ENCODE data around the gene MAP3K19.
"Not testable (repeated sequence)": the region's sequence is repeated elsewhere in the genome, so short reads cannot be mapped to it uniquely, and the experiment has no call there.

MAP3K19 gene, protein sequence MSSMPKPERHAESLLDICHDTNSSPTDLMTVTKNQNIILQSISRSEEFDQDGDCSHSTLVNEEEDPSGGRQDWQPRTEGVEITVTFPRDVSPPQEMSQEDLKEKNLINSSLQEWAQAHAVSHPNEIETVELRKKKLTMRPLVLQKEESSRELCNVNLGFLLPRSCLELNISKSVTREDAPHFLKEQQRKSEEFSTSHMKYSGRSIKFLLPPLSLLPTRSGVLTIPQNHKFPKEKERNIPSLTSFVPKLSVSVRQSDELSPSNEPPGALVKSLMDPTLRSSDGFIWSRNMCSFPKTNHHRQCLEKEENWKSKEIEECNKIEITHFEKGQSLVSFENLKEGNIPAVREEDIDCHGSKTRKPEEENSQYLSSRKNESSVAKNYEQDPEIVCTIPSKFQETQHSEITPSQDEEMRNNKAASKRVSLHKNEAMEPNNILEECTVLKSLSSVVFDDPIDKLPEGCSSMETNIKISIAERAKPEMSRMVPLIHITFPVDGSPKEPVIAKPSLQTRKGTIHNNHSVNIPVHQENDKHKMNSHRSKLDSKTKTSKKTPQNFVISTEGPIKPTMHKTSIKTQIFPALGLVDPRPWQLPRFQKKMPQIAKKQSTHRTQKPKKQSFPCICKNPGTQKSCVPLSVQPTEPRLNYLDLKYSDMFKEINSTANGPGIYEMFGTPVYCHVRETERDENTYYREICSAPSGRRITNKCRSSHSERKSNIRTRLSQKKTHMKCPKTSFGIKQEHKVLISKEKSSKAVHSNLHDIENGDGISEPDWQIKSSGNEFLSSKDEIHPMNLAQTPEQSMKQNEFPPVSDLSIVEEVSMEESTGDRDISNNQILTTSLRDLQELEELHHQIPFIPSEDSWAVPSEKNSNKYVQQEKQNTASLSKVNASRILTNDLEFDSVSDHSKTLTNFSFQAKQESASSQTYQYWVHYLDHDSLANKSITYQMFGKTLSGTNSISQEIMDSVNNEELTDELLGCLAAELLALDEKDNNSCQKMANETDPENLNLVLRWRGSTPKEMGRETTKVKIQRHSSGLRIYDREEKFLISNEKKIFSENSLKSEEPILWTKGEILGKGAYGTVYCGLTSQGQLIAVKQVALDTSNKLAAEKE (N-terminal part only)

DNA sequence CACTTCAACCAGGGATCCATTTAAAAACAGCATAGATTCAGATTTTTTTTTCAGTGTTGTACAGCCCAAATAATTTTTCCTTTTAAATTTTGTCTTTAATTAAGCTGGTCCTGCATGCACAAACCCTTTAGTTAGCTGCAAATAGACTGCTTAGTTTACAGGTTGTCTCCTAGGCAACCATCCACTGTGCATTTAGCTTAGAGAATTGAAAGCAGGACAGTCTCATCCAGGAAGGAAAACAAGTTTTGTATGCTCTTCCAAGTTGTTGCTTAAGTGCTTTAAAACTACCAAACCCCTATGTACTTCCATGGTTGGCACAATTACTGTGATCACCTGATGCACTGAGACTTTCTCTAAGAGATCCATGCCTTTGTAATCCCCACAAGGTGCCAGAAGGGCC lies at the start of gene MAP3K19:
TSS of gene MAP3K19 (minus strand) at position 148 of the 400 bp plus-strand sequence. CDS start 22,800 bp downstream, outside the sequence.
- DNase-seq, result no peak

DNA sequence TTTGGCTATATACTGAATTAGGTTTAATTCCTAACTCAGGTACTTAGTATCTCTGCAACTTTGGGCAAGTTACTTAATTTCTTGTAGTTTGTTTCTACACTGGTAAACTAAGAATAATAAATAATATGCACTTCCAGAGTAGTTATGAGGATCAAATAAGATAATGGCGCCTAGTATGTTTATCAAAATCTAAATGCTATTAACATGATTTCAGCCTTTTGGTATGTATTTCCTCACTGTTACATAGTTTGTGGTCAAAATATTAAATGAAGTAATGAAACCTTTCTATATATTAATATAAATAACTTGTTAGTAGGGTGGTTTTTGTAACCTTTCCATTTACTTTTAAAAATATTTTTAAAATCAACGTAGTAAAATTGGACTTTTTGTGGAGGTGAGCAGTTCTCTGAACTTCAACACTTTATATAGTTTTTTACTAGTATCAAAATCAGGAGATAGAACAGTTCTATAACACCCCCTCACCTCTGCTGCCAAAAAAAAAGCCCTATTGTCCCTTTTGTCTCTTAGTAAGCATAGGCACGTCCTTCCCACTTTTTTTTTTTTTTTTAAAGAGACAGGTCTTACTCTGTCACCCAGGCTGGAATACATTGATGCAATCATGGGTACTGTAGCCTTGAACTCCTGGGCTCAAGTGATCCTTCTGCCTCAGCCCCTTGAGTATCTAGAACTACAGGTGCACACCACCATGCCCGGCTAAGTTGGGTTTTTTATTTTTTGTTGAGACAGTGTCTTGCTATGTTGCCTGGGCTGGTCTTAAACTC lies 49.6 kb upstream of the MAP3K19 start:
- no peak for DNase-seq

DNA sequence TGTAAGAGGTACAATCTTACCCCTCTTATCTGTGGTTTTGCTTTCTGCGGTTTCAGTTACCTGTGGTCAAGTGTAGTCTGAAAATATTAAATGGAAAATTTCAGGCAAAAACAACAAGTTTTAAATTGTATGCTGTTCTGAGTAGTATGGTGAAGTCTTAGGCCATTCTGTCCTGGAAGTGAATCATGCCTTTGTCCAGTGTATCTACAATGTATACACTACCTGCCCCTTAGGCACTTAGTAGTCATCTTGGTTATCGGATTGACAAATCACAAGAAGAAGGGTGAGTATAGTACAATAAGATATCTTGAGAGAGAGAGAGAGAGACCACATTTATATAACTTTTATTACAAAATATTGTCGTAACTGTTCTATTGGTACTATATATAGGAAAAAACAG lies 48.3 kb upstream of the MAP3K19 start:
- DNase-seq, result no peak

DNA sequence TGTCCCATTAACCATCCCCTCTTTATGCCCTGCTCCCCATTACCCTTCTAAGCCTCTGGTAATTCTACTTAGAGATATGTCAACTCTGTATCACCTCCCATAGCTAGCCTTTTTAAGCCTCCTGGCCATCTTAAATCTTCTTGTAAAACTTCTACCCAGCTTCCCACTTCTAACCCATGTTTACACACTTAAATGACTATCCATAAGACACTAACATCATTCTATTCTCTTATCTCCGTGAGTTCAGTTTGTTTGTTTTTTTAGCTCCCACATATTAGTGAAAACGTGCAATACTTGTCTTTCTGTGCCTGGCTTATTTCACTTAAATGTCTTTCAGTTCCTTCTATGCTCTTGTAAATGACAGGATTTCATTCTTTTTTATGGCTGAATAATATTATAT lies 47.3 kb upstream of the MAP3K19 start:
- no peak for DNase-seq

DNA sequence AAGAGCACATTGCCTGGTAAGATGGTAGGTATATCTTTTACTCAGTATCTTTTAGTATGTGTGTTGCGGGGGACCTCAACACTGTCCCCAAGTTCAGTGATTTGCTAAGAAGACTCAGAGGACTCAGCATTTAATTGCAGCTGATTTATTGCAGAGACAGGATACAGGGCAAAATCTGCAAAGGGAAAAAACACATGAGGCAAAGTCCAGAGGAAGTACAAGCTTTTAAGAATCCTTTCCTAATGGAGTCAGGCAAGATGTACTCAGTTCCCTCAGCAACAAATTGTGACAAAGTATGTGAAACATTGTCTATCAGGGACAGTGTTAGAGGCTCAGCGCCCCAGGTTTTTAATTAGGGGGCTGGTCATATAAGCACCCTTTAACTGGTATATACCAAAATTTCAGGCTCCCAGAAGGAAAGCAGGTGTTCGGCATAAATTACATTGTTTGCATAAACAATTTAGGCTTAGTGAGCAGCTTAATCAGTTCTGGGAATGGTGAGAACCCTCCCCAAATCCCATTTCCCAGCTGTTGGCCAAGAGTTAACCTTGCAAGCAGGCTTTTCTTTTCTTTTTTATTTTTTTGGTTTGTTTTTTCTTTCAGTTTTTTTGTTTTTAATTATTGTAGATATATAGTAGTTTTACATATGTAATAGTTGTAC lies 46.6 kb upstream of the MAP3K19 start:
- no peak for DNase-seq

DNA sequence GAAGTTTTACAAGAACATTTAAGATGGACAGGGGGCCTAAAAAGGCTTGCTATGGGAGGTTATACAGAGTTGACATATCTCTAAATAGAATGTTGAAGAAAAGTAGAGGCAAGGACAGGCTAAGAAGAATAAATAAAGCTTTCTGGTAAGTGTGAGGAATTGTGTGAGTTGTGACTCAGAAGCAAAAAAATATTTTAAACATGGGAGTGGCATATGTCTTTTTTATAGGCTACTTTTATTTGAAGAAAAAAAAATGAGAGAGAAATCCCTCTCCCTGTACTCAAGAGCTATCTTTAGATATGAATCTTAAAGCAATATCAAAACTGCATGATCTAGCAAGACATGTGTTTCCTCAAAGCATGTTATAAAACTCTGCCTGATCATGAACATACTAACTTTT lies 45.9 kb upstream of the MAP3K19 start:
- no peak for DNase-seq

DNA sequence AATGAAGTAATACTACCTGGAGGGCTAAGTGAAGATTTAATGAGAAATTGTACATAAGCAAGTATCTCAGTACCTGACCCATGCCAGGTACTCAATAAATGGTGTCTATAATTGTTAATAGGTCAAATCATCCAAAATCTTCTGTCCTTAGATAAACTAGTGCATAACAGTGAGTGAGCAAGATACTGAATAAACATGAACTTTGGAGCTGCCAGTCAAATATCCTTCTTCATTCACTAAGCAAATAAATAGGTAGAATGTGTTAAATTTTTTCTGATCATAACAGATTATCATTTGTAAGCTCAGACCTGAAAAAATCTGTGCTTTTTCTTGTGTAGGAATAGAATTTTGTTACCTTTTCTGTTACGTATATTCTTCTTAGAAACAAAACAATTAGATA lies 44.4 kb upstream of the MAP3K19 start:
- DNase-seq, result no peak

DNA sequence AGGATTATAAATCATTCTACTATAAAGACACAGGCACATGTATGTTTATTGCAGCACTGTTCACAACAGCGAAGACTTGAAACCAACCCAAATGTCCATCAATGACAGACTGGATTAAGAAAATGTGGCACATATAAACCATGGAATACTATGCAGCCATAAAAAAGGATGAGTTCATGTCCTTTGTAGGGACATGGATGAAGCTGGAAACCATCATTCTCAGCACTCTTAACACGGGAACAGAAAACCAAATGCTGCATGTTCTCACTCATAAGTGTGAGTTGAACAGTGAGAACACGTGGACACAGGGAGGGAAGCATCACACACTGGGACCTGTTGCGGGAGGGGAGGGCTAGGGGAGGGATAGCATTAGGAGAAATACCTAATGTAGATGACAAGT lies 42.4 kb upstream of the MAP3K19 start:
- DNase-seq, result not testable (repeated sequence)

DNA sequence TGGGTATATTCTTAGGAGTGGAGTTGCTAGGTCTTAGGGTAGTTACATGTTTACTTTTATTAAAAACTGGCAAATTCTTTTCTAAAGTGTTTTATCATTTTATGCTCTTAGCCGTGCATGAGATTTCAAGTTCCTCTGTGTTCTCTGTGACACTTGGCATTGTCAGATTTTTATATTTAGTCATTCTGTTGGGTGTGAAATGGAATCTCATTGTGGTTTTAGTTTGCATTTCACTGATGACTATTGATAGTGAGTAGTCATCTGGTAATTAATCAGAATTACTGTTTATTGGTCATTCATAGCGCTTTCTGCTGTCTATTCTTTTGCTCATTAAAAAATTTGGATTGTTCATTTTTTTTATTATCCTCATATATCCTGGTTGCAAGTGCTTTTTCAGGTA lies 39.0 kb upstream of the MAP3K19 start:
- no peak for DNase-seq

DNA sequence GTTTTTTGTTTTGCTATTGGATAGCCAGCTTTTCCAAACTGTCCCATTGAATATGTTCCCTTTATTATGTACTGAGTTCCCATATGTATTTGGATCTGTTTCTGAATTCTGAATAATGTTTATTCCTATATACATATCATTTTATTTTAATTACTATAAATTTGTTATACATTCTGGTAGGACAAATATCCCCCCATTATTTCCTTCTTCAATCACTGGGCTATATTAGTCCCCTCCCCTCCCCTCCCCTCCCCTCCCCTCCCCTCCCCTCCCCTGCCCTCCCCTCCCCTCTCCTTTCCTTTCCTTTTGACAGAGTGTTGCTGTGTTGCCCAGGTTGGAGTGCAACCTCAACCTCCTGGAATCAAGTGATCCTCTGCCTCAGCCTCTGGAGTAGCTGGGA lies 31.2 kb upstream of the MAP3K19 start:
- DNase-seq, result no peak

DNA sequence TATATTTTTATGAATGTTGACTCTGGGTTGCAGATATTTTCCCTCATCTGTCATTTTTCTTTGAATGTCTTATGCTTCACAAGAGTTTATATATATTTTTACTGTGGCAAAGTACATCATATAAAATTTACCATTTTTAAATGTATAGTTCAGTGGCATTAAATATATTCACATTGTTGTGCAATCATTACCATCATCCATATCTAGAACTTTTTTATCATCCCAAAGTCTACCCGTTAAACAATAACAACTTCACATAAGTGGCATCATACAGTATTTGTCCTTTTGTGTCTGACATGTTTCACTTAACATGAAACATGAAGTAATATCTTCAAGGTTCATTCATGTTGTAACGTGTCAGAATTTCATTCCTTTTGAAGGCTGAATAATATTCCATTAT lies 29.3 kb upstream of the MAP3K19 start:
- DNase-seq, result no peak

DNA sequence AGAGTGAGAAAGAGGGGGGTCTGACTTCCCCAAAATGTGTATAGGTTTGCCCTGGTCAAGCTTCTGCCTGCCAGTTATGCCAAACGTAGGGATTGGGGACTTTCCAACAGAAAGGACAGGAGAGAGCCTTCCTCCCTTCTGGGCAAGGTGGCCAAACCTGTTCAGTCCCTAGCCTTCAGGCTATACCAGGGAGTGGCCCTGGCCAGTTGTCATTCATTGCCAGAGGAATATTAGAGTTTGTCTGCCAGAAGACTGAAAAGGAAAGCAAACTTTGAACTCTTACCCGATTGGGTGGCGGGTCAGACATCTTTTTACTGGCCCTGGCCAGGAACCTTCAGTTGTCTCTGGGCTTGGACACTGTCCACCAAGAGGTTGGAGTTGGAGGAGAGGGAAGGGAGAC lies 27.0 kb upstream of the MAP3K19 start:
- DNase-seq, result no peak

DNA sequence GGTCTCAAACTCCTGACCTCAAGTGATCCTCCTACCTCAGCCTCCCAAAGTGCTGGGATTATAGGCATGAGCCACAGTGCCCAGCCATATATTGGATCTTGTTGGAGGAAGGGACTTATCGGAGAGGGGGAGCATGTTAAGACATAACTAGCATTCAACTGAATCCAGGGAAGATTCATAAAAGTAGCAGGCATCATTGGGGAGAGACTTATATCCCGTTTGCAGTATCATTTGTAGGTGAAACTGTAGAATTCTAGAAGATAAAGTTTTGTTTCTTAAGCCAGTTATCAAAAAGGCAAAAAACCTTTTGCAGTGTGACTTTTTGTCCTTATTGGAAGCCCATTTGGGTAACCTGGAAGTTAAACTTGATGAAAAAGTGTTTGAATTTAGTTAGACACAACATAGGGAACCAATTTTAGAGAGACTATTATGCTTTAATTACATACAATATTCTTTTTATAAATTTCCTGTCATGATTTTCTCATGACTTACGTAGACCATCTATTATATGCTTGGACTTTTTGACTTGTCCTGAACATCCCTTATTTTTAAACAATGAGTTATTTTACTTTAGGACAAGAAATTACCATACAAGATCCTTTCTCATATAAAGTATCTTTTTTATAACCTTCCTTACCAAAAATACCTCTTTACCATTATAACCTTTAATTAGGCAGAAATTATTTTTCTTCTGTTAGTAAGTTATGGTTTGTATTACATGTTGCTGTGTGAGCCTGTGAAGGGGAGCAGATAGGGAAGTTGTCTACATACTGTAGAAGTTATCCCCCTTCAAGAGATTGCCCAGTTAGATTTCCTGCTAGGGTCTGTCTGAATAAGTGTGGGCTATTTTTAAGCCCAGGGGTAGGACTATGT lies 25.1 kb upstream of the MAP3K19 start:
- DNase-seq, result no peak

DNA sequence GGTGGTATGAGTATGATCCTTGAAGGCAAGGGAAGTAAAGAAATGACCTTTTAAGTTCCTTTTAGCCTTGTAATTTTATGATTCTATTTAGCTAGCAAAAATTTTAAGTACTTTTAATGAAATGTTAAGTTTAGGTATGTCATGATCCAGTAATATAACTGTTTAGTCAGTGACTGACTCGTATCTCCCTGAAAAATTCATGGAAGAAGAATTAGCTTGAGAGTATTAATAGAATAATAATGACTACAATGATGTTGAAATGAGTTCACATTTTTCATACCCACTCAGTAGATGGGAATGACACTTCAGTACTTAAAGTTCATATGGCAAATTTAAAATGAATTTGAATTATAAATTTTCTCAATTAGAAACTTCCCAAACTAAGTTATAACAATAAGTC lies 19.5 kb upstream of the MAP3K19 start:
- no peak for DNase-seq

DNA sequence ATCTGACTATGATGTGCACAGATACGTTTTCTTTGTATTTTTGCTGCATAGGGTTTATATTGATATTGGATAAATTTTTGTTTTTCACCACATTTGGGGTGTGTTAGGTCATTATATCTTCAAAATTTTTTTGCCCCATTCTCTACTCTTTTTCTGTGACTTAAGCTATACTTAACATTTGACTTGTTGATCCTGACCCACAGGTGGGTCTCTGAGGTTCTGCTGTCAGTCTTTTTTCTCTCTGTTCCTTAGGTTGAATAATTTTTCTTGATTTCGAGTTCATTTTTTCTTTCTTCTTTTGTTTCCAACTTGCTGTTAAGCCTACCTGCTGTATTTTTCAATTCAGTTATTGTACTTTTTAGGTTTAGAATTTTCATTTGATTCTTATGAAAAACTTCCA lies 16.9 kb upstream of the MAP3K19 start:
- DNase-seq, result no peak

DNA sequence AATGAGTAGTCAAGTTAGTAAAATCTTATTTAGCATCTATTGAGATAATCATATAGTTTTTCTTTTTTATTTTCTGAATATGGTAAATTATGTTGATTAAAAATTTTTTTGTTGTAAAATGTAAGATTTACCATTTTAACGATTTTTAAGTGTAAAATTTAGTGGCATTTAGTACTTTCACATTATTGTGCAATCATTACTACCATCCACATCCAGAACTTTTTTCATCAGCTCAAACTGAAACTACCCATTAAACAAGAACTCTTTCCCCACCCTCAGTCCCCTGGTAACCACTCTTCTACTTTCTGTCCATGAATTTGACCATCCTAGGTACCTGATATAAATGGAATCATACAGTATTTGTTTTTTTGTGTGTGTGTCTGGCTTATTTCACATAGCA lies 16.0 kb upstream of the MAP3K19 start:
- no peak for DNase-seq

DNA sequence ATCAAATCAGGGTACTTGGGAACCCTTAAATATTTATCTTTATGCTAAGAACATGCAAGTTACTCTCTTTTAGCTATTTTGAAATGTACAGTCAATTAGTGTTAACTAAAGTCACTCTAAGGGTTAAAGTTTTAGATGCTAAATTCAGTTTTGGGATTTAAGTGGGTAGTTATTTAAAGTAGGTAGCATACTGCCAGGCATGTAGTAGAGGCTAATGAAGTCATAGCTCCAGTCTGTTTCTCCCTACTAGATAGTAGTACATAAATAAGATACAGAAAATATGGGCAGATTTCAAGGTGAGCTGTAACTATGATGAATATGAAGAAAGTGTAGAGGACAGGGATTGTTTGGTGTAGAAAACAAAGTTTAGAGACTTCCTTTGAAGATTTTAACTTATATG lies 12.3 kb upstream of the MAP3K19 start:
- no peak for DNase-seq

DNA sequence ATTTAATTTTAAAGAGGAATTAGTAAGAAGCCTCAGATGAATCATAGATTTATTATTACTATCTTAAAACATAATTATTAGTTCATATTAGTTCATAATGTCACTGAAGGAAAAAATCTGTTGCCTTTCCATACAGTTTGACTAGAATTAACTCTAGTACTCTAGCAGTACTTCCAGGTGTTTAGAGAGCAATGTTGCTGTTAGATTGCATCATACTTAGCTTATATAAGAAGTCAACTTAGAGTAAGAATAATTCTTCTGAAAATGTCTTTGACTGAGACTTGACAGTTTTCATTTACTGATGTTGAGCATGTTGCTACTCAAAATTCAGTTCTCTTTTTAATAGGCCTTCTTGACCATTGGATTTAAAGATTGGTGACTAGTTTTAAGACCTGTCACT lies 9.5 kb upstream of the MAP3K19 start:
- no peak for DNase-seq

DNA sequence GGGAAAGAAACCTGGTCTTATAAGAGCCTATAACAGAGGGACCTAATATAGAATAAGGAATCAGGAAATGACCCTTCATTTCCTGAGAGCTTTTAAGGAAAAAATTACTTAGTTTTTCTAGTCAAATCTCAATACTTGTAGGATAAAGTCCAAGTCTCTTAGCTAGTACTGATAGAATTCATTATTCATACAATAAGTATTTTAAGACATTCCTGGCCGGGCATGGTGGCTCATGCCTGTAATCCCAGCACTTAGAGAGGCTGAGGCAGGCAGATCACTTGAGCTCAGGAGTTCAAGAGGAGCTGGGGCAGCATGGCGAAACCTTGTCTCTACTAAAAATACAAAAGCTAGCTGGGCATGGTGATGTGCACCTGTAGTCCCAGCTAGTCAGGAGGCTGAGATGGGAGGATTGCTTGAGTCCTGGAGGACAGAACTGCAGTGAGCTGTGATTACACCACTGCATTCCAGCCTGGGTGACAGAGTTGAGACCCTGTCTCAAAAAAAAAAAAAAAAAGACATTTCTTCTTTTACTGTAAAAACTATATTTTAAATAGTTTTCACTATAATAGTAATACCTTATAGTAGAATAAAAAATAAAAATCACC lies 8.0 kb upstream of the MAP3K19 start:
- no peak for DNase-seq

DNA sequence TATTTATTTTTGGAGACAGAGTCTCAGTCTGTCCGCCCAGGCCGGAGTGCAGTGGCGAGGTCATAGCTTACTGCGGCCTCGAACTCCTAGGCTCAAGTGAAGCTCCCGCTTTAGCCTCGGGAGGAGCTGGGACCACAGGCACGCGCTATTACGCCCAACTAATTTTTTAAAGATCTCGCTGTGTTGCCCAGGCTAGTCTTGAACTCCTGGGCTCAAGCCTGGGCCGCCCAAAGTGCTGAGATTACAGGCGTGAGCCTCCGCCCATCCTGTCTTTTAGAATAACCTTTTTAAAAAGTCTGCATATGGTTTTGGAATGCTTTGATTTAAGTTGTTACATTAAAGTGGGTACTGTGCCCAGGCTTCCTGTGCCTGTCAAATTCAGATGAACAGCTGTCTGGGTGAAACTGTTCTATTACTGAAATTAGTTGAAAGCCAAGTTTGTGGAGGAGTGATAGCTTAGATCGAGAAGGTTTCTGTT lies 5.8 kb upstream of the MAP3K19 start:
- DNase-seq, result peak; percentile 36

All from stimulated activated CD4-positive, alpha-beta T cell treated with anti-CD3 and anti-CD28 coated beads, Interleukin-1b, Interleukin-23, amount 100 ng/mL, for 48 hours (primary cell).